Large intestine (tissue), 3 donors: ENCODE measurements around the gene GBA2. TPM values are rescaled to one million over a fixed set of nuclear protein-coding genes. Genes with fewer than 3 reads are reported as not detected.

ENCODE experiments used
- DNase-seq, 2 donors: peaks; one replicate each; pipeline versions ENCODE4 v3.0.0 to v3.0.0-alpha.2; 2013
- H3K27ac ChIP-seq: one replicate; pipeline ENCODE4 v1.5.1; 2013; ENCODE audit warnings: low read length
- H3K27me3 ChIP-seq: 2 replicates; pipeline ENCODE4 v1.6.1; 2013; ENCODE audit warnings: low read length; ENCODE audit not compliant: control insufficient read depth, insufficient read depth
- H3K36me3 ChIP-seq: 2 replicates; pipeline ENCODE4 v1.6.1; 2013; ENCODE audit warnings: low read length; ENCODE audit not compliant: control insufficient read depth, insufficient read depth
- H3K4me1 ChIP-seq: one replicate; pipeline ENCODE4 v1.6.1; 2013; ENCODE audit warnings: low read length; ENCODE audit not compliant: control insufficient read depth, insufficient read depth
- H3K4me3 ChIP-seq: one replicate; pipeline ENCODE4 v1.5.1; 2013; ENCODE audit warnings: low read length
- H3K9me3 ChIP-seq: one replicate; pipeline ENCODE4 v1.6.1; 2013; ENCODE audit warnings: mild to moderate bottlenecking, low read depth, low read length, moderate library complexity; ENCODE audit not compliant: control insufficient read depth
- WGBS: methylation state at CpG from one replicate; pipeline ENCODE4 v1.1.5; 2013; ENCODE audit warnings: low lambda C conversion rate; ENCODE audit not compliant: insufficient coverage; 5-methylcytosine and 5-hydroxymethylcytosine counted together
- polyA plus RNA-seq: library from polyadenylated mRNA; unstranded; fragments of 120-200 nt; gene quantifications from one replicate; pipeline ENCODE4 v1.2.1, GENCODE V29; 2013

The GBA2 gene
- polyA plus RNA-seq, 1 donor: 127 TPM

- 100% methylated on average over 1 of the region's 9 CpGs for WGBS
These were observed 52.4 kb downstream of the GBA2 start for GRCh38 chr9:35696520-35697215.

DNA sequence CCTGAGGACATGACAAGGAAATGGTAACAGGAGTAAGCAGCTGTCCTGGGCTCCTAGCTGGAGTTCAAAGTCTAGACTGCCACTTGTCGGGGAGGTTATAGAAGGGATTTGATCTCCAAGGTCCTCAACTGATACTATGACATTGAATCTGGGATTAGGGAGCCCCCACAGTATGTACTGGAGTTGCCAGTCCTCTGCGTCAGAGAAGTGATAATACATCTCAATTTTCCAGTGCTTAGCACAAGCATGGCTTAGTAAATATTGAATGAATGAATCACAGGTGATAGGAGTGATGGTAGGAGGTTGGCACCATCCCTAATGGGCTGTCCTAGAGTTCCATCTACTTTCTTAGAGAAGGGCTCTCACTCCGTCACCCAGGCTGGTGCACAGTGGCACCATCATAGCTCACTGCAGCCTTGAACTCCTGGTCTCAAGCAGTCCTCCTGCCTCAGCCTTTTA lies 53.1 kb downstream of the GBA2 start:
- no peaks in the 10 kb centered on the region for H3K9me3 ChIP-seq
- peak in 1 of 2 donors; percentile 57 for DNase-seq
- H3K27me3 ChIP-seq: no peaks in the 10 kb centered on the region
- H3K4me1 ChIP-seq: peaks cover 3% of the 10 kb centered on the region
- peaks cover 43% of the 10 kb centered on the region for H3K36me3 ChIP-seq
- WGBS: no CpG with 5 or more reads among the region's 3 CpGs
- no peak overlapping the region for H3K27ac ChIP-seq
- H3K4me3 ChIP-seq: no peak overlapping the region

More at GRCh38 chr9:35696520-35697215, 52.4 kb downstream of the GBA2 start:
- no peaks in the 10 kb centered on the region for H3K9me3 ChIP-seq
- peaks cover 50% of the 10 kb centered on the region for H3K36me3 ChIP-seq
- no peak overlapping the region for H3K4me3 ChIP-seq
- no peaks in the 10 kb centered on the region for H3K27me3 ChIP-seq
- H3K27ac ChIP-seq: no peak overlapping the region
- H3K4me1 ChIP-seq: no peaks in the 10 kb centered on the region
- DNase-seq: peak; percentile 34 to 49

DNA sequence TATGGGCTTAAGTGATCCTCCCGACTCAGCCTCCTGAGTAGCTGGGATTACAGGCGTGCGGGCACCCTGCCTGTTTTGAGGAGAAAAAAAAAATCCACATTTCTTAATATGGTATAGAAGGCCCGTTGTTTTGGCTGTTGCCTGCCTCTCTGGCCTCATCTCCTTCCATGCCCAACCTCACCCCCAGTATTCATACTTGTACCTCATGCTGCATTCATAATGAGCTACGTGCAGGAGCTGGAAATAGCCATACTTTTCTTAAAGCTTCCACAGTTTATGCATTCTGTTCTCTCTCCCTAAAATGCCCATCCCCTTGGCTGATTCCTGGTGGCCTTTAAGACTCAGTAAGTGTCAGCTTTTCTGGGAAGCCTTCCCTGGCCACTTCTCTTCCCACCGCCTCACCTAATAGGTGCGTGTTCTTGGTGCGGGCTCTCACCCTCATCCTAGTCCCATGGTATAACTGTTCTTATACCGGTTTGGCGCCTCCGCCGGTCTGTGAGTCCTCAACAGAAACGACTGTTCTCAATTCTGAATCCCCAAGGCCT lies 57.2 kb downstream of the GBA2 start:
- Histone ChIP-seq H3K27ac (peak overlapping the region; percentile 86), H3K4me1 (peaks cover 17% of the 10 kb centered on the region), H3K4me3 (no peak overlapping the region), H3K9me3 (peaks cover 2% of the 10 kb centered on the region), H3K27me3 (peaks cover 2% of the 10 kb centered on the region), H3K36me3 (peaks cover 4% of the 10 kb centered on the region)
- DNase-seq: peak in 1 of 2 donors; percentile 28
- WGBS: 80% methylated on average over 1 of the region's 13 CpGs

DNA sequence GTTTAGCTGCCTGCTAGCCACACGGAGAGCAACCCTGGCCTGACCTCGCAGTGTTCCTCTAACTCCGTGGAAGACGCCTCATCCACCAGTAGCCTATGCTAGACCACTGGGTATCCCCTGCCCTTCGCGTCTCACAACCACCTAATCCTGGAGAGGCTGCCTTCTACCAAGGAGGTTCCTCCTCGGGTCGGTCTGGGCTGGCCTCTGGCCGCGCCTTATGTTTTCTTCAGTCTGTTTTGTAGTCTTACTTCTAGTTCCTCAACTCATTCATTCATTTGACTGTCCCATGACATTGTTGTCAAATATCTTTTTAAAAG lies 57.7 kb downstream of the GBA2 start:
- WGBS: 64% methylated on average over 2 of the region's 10 CpGs
- Histone ChIP-seq H3K9me3 (peaks cover 2% of the 10 kb centered on the region), H3K36me3 (peaks cover 5% of the 10 kb centered on the region), H3K27ac (peak overlapping the region; percentile 86), H3K4me3 (peak overlapping the region; percentile 78), H3K27me3 (peaks cover 2% of the 10 kb centered on the region), H3K4me1 (peaks cover 17% of the 10 kb centered on the region)
- no peak for DNase-seq

GRCh38 chr9:35690614-35691333 lies 58.3 kb downstream of the GBA2 start:
- Histone ChIP-seq H3K4me1 (peaks cover 17% of the 10 kb centered on the region), H3K27me3 (peaks cover 2% of the 10 kb centered on the region)
- WGBS: no CpG with 5 or more reads among the region's 61 CpGs

DNA sequence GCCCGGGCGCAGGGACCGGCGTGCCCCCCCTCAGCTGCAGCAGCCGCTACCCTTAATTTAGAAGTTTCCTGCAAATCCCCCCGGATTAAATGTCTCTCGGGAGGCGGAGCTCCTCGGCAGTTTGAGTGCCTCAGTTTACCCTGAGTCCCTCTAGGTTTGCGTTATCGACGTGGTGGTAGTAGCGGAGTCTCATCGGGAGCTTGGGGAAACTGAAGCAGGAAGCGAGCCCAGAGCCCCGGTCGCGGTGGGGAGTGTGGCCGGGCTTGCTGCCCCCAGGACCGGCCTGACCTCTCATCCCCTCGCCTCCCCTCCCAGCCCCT lies 58.8 kb downstream of the GBA2 start:
- H3K36me3 ChIP-seq: peaks cover 7% of the 10 kb centered on the region
- H3K4me3 ChIP-seq: peak overlapping the region; percentile 78
- peaks cover 2% of the 10 kb centered on the region for H3K27me3 ChIP-seq
- WGBS: no CpG with 5 or more reads among the region's 21 CpGs
- no peak for DNase-seq
- peaks cover 7% of the 10 kb centered on the region for H3K9me3 ChIP-seq
- H3K27ac ChIP-seq: peak overlapping the region; percentile 86
- H3K4me1 ChIP-seq: peaks cover 17% of the 10 kb centered on the region

More at GRCh38 chr9:35690614-35691333, 58.3 kb downstream of the GBA2 start:
- Histone ChIP-seq H3K9me3 (peaks cover 2% of the 10 kb centered on the region), H3K27ac (peak overlapping the region; percentile 86), H3K4me3 (peak overlapping the region; percentile 78), H3K36me3 (peaks cover 3% of the 10 kb centered on the region)
- DNase-seq: peak; percentile 57 to 69

DNA sequence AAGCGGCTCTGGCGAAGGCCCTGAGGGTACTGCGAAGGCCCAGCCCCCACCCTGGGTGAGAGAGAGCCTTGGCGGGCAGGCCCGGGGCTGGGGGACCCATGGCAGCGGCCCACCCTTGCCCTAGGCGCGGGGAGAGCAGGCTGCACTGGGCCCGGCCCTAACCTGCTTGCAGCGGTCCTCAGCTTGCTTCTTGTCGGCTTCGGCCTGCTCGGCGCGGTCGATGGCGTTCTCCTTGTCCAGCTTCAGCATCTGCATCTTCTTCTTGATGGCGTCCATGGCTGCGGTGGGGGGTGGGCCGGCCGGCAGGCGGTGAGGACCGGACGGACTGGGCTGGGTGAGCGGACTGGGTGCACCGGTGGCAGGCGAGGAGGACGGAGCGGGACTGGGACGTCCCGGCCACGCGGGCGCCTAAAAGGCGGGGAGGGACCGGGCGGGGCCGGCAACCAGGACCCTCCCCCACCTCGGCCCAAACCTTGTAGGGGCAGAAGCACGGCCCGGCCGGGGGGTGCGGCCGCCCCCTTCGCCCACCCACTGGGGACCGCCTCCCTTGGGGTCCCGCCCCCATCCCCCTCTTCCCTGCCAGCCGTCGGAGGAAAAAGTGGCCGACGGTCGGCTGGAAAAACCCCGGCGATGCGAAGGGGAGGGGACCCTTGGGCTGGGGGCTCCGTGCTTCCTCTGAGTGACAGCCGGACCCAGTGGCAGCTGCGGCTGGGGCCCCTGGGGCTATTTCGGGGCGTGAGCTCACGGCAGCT lies 59.3 kb downstream of the GBA2 start, which contains the start of gene TPM2:
Gene TPM2 (minus strand): TSS at position 384 of the 752 bp plus-strand sequence. CDS start 108 bp downstream, at position 276.
- peak within 1 kb of the TSS; percentile 86 for H3K27ac ChIP-seq
- no CpG with 5 or more reads among the region's 61 CpGs for WGBS
- DNase-seq: peak; percentile 42 to 64
- peaks cover 17% of the 10 kb centered on the region for H3K4me1 ChIP-seq
- peaks cover 13% of the 10 kb centered on the region for H3K36me3 ChIP-seq
- peaks cover 2% of the 10 kb centered on the region for H3K27me3 ChIP-seq
- peaks cover 9% of the 10 kb centered on the region for H3K9me3 ChIP-seq
- peak within 1 kb of the TSS; percentile 78 for H3K4me3 ChIP-seq

DNA sequence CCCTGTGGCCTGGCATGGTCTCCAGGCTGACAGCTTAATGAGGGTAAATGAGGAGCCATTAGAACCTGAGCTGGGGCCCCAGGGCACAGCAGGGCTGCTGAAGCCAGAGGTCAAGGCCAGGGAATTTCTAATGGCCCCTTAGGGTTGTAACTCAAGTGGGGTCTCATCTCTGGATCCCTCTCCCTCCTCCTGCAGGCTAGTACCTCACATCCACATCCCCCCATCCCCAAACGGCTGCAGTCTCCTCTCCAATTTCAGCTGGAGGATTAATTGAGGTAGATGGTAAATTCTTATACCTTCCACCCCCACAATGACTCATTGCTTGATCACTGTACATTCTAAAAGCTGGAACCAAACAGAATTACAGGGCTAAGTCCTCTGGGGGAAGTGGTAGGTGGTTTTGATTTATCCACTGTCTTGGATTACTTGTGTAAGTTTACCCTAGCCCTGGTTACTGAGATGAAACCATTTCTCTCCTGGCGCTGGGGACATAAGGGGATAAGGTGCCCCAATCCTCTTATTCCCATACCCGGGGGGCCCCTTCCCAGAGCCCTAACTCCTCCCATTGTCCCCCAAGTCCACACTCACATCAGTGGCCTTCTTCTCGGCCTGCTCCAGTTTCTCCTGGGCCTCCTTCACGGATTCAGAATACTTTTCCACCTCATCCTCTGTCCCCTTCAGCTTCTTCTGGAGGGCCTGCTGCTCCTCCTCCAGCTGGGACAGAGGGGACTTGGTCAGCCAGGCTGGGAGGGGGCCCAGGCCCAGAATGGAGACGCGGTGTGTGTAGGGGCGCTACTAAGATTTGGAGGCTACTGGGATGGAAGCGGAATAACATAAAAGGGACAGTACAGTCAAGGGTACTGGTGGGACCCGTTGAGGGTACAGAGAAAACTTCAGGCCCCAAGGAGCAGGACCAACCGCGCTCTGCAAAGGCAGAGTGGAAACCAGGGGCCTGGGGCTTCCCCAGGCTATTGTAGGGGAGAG lies 60.2 kb downstream of the GBA2 start:
- peaks cover 9% of the 10 kb centered on the region for H3K9me3 ChIP-seq
- peaks cover 19% of the 10 kb centered on the region for H3K36me3 ChIP-seq
- whole genome bisulfite sequencing: 60% methylated on average over 1 of the region's 12 CpGs
- peaks cover 2% of the 10 kb centered on the region for H3K27me3 ChIP-seq
- peak in 1 of 2 donors; percentile 32 for DNase-seq
- H3K27ac ChIP-seq: peak overlapping the region; percentile 64
- peaks cover 17% of the 10 kb centered on the region for H3K4me1 ChIP-seq
- peak overlapping the region; percentile 78 for H3K4me3 ChIP-seq

DNA sequence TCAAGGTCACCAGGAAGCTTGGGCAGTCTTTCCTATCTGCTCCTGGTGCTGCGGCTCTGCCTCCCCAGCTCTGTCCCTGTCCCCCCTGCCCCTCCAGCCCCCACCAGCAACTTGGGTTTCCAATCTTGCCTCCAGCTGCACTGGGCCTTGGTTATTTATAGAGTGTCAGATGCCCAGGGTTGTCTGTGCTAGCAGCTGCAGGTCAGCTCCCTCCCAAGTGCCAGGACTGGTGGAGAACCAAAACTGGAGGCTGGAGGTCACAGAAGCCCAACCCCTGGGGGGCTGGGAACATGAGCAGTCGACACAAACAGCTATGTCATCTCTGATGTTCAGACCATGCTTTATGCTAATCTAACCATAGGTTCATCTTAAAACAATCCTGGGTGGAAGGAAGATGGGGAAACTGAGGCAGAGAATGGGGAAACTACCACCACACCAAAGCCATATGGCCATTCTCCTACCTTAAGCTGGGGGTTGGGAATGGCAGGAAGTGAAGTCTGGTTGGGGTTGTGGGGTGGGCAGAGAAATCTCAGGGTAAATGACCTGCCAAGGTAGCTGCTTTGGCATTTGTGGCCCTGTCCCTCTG lies 61.0 kb downstream of the GBA2 start:
- H3K4me1 ChIP-seq: peaks cover 17% of the 10 kb centered on the region
- no peak for DNase-seq
- peak overlapping the region; percentile 34 for H3K27ac ChIP-seq
- H3K27me3 ChIP-seq: peaks cover 2% of the 10 kb centered on the region
- H3K36me3 ChIP-seq: peaks cover 26% of the 10 kb centered on the region
- H3K9me3 ChIP-seq: peaks cover 9% of the 10 kb centered on the region
- no CpG with 5 or more reads among the region's 2 CpGs for WGBS
- H3K4me3 ChIP-seq: peak overlapping the region; percentile 78
